Liver (tissue), 9 donors: Measurements from ENCODE around the gene TNFAIP1. TPM values are rescaled to one million over a fixed set of nuclear protein-coding genes. Genes with fewer than 3 reads are reported as not detected.

ENCODE experiments used
- DNase-seq: peaks from one replicate; pipeline ENCODE4 v3.0.0-alpha.2; 2017; ENCODE audit warnings: low spot score
- H3K27ac ChIP-seq, 2 donors: one replicate each; pipeline ENCODE4 v1.7.0; 2013; ENCODE audit warnings: inconsistent platforms in 2 of 2, low read length in 2 of 2, control low read depth in 1 of 2, low read depth in 1 of 2, mild to moderate bottlenecking in 1 of 2
- H3K27me3 ChIP-seq, 4 donors: one replicate each; pipeline versions ENCODE4 v1.6.1 to v1.7.0; 2013; ENCODE audit warnings: low read length in 3 of 4, inconsistent platforms in 1 of 4, mild to moderate bottlenecking in 1 of 4, moderate library complexity in 1 of 4; ENCODE audit not compliant: control insufficient read depth in 4 of 4, insufficient read depth in 4 of 4
- H3K36me3 ChIP-seq, 4 donors: one replicate each; pipeline versions ENCODE4 v1.6.1 to v1.7.0; 2013; ENCODE audit warnings: low read length in 3 of 4, mild to moderate bottlenecking in 3 of 4, low read depth in 1 of 4, moderate library complexity in 1 of 4; ENCODE audit not compliant: control insufficient read depth in 4 of 4, insufficient read depth in 3 of 4
- H3K4me1 ChIP-seq, 4 donors: one replicate each; pipeline versions ENCODE4 v1.6.1 to v1.7.0; 2013; ENCODE audit warnings: low read length in 3 of 4, mild to moderate bottlenecking in 3 of 4, moderate library complexity in 1 of 4; ENCODE audit not compliant: control insufficient read depth in 4 of 4, insufficient read depth in 4 of 4
- H3K4me3 ChIP-seq, 3 donors: one replicate each; pipeline versions ENCODE4 v1.6.1 to v1.7.0; 2013; ENCODE audit warnings: low read length in 3 of 3, control low read depth in 1 of 3, low read depth in 1 of 3, mild to moderate bottlenecking in 1 of 3
- H3K9ac ChIP-seq, 2 donors: one replicate each; pipeline ENCODE4 v1.7.0; 2013; ENCODE audit warnings: low read length in 2 of 2, mild to moderate bottlenecking in 2 of 2, moderate library complexity in 2 of 2, control low read depth in 1 of 2, low read depth in 1 of 2
- H3K9me3 ChIP-seq, 4 donors: one replicate each; pipeline versions ENCODE4 v1.6.1 to v1.7.0; 2013; ENCODE audit warnings: low read length in 3 of 4; ENCODE audit not compliant: control insufficient read depth in 4 of 4
- EGR1 ChIP-seq, 2 donors: IDR thresholded peaks; 2 replicates each; pipeline ENCODE4 v1.6.1; 2016 to 2018; ENCODE audit warnings: antibody characterized with exemption in 2 of 2, low read depth in 2 of 2
- FOXA1 ChIP-seq: IDR thresholded peaks from 2 replicates; pipeline ENCODE4 v1.6.1; 2016; ENCODE audit warnings: antibody characterized with exemption
- FOXA2 ChIP-seq: IDR thresholded peaks from 2 replicates; pipeline ENCODE4 v1.6.1; 2016; ENCODE audit warnings: antibody characterized with exemption
- GABPA ChIP-seq, 2 donors: IDR thresholded peaks in 1 of 2; conservative IDR thresholded peaks in 1 of 2; 2 replicates each; pipeline ENCODE4 v1.6.1; 2016; ENCODE audit warnings: antibody characterized with exemption in 2 of 2, mild to moderate bottlenecking in 1 of 2, moderate library complexity in 1 of 2
- HNF4A ChIP-seq, 2 donors: conservative IDR thresholded peaks; 2 replicates each; pipeline ENCODE4 v1.6.1; 2016; ENCODE audit warnings: antibody characterized with exemption in 2 of 2, mild to moderate bottlenecking in 2 of 2
- HNF4G ChIP-seq: IDR thresholded peaks from 2 replicates; pipeline ENCODE4 v1.6.1; 2016; ENCODE audit warnings: antibody characterized with exemption
- JUND ChIP-seq, 2 donors: IDR thresholded peaks; 2 replicates each; pipeline ENCODE4 v1.6.1; 2016; ENCODE audit warnings: antibody characterized with exemption in 2 of 2
- NR2F2 ChIP-seq: IDR thresholded peaks from 2 replicates; pipeline ENCODE4 v1.6.1; 2016; ENCODE audit warnings: antibody characterized with exemption
- RAD21 ChIP-seq, 2 donors: IDR thresholded peaks; 2 replicates each; pipeline ENCODE4 v1.6.1; 2016; ENCODE audit warnings: antibody characterized with exemption in 2 of 2, mild to moderate bottlenecking in 2 of 2
- RXRA ChIP-seq, 2 donors: IDR thresholded peaks; 2 replicates each; pipeline ENCODE4 v1.6.1; 2017 to 2018; ENCODE audit warnings: antibody characterized with exemption in 2 of 2, mild to moderate bottlenecking in 1 of 2
- SP1 ChIP-seq: IDR thresholded peaks from 2 replicates; pipeline ENCODE4 v1.6.1; 2018; ENCODE audit warnings: antibody characterized with exemption, mild to moderate bottlenecking
- TAF1 ChIP-seq: conservative IDR thresholded peaks from 2 replicates; pipeline ENCODE4 v1.6.1; 2016; ENCODE audit warnings: antibody characterized with exemption, mild to moderate bottlenecking
- YY1 ChIP-seq: IDR thresholded peaks from 2 replicates; pipeline ENCODE4 v1.6.1; 2016; ENCODE audit warnings: antibody characterized with exemption, mild to moderate bottlenecking
- WGBS: extraction: QIAGEN DNeasy Blood & Tissue Kit; methylation state at CpG from one replicate; pipeline ENCODE4 v1.1.7; 2013; 5-methylcytosine and 5-hydroxymethylcytosine counted together
- polyA plus RNA-seq, 2 donors: library from polyadenylated mRNA; stranded (reverse) in 1 of 2; unstranded in 1 of 2; fragments of 200-250 nt in 1 of 2; fragments of >200 nt in 1 of 2; fragmentation: Nextera tagmentation in 1 of 2; extraction: Ambion mirVana in 1 of 2; gene quantifications; one replicate each; pipeline versions ENCODE4 v1.2.1 to v1.2.3, GENCODE V29; 2013 to 2015
- total RNA-seq, 2 donors: library from RNA; depleted of rRNA; stranded (reverse); fragments of >200 nt; gene quantifications; one replicate each; pipeline ENCODE4 v1.2.3, GENCODE V29; 2014
- TF ChIP-seq, protein P1 (sequence below): IDR thresholded peaks from 2 replicates; pipeline ENCODE4 v1.6.1; 2016; ENCODE audit warnings: antibody characterized with exemption
- TF ChIP-seq, protein P2 (sequence below): IDR thresholded peaks from 2 replicates; pipeline ENCODE4 v1.6.1; 2016; ENCODE audit warnings: antibody characterized with exemption, mild to moderate bottlenecking
- TF ChIP-seq, protein P3 (sequence below): IDR thresholded peaks from 2 replicates; pipeline ENCODE4 v1.6.1; 2016; ENCODE audit warnings: antibody characterized with exemption
- TF ChIP-seq, protein P4 (sequence below): fragments of 150-350 bp; IDR thresholded peaks from 2 replicates; pipeline ENCODE4 v1.5.1; 2017; ENCODE audit warnings: improper control_type of control experiment, low read depth, low read length; ENCODE audit not compliant: missing input control
- TF ChIP-seq, protein P5 (sequence below): IDR thresholded peaks from 2 replicates; pipeline ENCODE4 v1.6.1; 2016; ENCODE audit warnings: antibody characterized with exemption
- donor health status: healthy.
- donor health status: healthy.
- donor health status: healthy.
- donor health status: healthy.
- donor health status: healthy.

Gene TNFAIP1
- total and polyA plus RNA-seq, 4 donors = 11.7 to 31.7 (median 19.6) TPM

DNA sequence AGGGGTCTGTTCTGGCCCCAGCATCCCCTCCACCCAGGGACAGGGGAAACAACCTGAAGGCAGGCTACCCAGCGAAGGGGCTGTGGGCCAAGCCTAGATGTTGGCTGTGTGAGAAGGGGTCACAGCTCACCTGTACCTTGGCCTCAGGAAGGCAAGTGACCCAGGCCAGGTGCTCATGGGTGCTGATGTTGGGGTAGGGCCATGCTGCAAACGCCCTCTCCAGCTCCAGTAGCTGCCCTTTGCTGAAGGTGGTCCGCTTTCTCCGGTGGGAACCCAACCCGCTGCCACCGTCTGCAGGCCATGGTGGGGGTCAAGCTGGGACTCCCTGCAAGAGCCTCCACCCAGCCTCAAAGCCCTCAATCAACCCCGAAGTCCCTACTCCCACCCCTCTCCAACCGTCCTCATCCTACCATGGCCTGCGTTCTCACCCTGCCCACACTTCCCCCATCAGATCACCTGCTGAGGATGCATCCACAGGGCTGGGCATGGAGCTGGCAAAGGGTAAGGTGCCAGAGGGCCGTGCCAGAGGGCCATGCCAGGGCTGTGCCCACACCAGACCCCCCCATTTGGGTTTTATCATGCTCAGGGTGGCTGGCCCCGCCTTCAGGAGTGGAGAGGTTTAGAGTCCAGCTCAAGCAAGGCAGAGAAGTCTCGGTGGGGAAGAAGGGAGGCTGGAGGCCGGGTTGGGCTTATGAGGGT lies 29.3 kb downstream of the TNFAIP1 start, which contains the start of gene SEBOX:
TSS of gene SEBOX (minus strand) at position 535 of the 699 bp plus-strand sequence. CDS start at position 487, 48 bp downstream.
- Histone ChIP-seq H3K9me3 (no peaks in the 10 kb centered on the region), H3K27ac (peak within 1 kb of the TSS in 1 of 2 donors; percentile 16), H3K27me3 (no peaks in the 10 kb centered on the region), H3K36me3 (peaks cover 11 to 43% (median 27%) of the 10 kb centered on the region in 4 donors), H3K9ac (no peak within 1 kb of the TSS), H3K4me1 (peaks cover 0 to 26% (median 23%) of the 10 kb centered on the region in 4 donors), H3K4me3 (no peak within 1 kb of the TSS)
- 63% methylated on average over 13 of the region's 13 CpGs for WGBS
- TF ChIP-seq YY1 (no peak), HNF4A (conservative IDR thresholded peaks at IDR 0.05) (peak; percentile 28 to 44), FOXA2 (no peak), FOXA1 (no peak), GABPA (IDR thresholded peaks at IDR 0.05 in 1 of 2, conservative IDR thresholded peaks at IDR 0.05 in 1 of 2) (no peak), JUND (IDR thresholded peaks at IDR 0.05) (no peak), HNF4G (peak; percentile 11), NR2F2 (no peak), RAD21 (IDR thresholded peaks at IDR 0.05) (no peak), RXRA (IDR thresholded peaks at IDR 0.05) (peak; percentile 14 to 31), EGR1 (IDR thresholded peaks at IDR 0.05; ENCODE audit: low read depth in 2 of 2) (no peak), SP1 (no peak), TAF1 (no peak)
- TF ChIP-seq, protein P1, sequence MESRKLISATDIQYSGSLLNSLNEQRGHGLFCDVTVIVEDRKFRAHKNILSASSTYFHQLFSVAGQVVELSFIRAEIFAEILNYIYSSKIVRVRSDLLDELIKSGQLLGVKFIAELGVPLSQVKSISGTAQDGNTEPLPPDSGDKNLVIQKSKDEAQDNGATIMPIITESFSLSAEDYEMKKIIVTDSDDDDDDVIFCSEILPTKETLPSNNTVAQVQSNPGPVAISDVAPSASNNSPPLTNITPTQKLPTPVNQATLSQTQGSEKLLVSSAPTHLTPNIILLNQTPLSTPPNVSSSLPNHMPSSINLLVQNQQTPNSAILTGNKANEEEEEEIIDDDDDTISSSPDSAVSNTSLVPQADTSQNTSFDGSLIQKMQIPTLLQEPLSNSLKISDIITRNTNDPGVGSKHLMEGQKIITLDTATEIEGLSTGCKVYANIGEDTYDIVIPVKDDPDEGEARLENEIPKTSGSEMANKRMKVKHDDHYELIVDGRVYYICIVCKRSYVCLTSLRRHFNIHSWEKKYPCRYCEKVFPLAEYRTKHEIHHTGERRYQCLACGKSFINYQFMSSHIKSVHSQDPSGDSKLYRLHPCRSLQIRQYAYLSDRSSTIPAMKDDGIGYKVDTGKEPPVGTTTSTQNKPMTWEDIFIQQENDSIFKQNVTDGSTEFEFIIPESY = no peak
- TF ChIP-seq, protein P2, sequence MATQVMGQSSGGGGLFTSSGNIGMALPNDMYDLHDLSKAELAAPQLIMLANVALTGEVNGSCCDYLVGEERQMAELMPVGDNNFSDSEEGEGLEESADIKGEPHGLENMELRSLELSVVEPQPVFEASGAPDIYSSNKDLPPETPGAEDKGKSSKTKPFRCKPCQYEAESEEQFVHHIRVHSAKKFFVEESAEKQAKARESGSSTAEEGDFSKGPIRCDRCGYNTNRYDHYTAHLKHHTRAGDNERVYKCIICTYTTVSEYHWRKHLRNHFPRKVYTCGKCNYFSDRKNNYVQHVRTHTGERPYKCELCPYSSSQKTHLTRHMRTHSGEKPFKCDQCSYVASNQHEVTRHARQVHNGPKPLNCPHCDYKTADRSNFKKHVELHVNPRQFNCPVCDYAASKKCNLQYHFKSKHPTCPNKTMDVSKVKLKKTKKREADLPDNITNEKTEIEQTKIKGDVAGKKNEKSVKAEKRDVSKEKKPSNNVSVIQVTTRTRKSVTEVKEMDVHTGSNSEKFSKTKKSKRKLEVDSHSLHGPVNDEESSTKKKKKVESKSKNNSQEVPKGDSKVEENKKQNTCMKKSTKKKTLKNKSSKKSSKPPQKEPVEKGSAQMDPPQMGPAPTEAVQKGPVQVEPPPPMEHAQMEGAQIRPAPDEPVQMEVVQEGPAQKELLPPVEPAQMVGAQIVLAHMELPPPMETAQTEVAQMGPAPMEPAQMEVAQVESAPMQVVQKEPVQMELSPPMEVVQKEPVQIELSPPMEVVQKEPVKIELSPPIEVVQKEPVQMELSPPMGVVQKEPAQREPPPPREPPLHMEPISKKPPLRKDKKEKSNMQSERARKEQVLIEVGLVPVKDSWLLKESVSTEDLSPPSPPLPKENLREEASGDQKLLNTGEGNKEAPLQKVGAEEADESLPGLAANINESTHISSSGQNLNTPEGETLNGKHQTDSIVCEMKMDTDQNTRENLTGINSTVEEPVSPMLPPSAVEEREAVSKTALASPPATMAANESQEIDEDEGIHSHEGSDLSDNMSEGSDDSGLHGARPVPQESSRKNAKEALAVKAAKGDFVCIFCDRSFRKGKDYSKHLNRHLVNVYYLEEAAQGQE = no peak
- TF ChIP-seq, protein P3, sequence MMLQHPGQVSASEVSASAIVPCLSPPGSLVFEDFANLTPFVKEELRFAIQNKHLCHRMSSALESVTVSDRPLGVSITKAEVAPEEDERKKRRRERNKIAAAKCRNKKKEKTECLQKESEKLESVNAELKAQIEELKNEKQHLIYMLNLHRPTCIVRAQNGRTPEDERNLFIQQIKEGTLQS = no peak
- TF ChIP-seq, protein P4, sequence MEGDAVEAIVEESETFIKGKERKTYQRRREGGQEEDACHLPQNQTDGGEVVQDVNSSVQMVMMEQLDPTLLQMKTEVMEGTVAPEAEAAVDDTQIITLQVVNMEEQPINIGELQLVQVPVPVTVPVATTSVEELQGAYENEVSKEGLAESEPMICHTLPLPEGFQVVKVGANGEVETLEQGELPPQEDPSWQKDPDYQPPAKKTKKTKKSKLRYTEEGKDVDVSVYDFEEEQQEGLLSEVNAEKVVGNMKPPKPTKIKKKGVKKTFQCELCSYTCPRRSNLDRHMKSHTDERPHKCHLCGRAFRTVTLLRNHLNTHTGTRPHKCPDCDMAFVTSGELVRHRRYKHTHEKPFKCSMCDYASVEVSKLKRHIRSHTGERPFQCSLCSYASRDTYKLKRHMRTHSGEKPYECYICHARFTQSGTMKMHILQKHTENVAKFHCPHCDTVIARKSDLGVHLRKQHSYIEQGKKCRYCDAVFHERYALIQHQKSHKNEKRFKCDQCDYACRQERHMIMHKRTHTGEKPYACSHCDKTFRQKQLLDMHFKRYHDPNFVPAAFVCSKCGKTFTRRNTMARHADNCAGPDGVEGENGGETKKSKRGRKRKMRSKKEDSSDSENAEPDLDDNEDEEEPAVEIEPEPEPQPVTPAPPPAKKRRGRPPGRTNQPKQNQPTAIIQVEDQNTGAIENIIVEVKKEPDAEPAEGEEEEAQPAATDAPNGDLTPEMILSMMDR = no peak
- TF ChIP-seq, protein P5, sequence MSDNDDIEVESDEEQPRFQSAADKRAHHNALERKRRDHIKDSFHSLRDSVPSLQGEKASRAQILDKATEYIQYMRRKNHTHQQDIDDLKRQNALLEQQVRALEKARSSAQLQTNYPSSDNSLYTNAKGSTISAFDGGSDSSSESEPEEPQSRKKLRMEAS = no peak
- no peak for DNase-seq
